ENCODE measurements around the gene ZAP70. TPM values are rescaled to one million over a fixed set of nuclear protein-coding genes. Genes with fewer than 3 reads are reported as not detected.

The ZAP70 gene
- total RNA-seq, result 1 to 10 TPM; 3.5 to 7.5 (median 5.4) TPM
- long read RNA-seq, donor 1, partial matches to known transcripts, result 1 of 6 reads
- long read RNA-seq, donor 1, other reads (novel, unspliced or antisense), result 4 of 6 reads
- long read RNA-seq, donor 2, partial matches to known transcripts, result 1 of 3 reads
- long read RNA-seq, donor 2, other reads (novel, unspliced or antisense), result 1 of 3 reads

GRCh38 chr2:97713296-97714083 is at the start of gene ZAP70:
Gene ZAP70, plus strand, starts transcription at chr2:97713576. Its CDS starts 10,461 bp downstream, at chr2:97724037.
- ATAC-seq, result peak; percentile 63
- no peak within 1 kb of the TSS for H3K4me3 ChIP-seq
- no peaks in the 10 kb centered on the region for H3K36me3 ChIP-seq (ENCODE audit: low read depth)
- peak; percentile 24 to 66 (median 36) for DNase-seq
- intact Hi-C loops (cut with DNase I, micrococcal nuclease), result no loop called here
- H3K4me1 ChIP-seq (ENCODE audit: low read depth), result no peaks in the 10 kb centered on the region
- TF ChIP-seq, protein P1, sequence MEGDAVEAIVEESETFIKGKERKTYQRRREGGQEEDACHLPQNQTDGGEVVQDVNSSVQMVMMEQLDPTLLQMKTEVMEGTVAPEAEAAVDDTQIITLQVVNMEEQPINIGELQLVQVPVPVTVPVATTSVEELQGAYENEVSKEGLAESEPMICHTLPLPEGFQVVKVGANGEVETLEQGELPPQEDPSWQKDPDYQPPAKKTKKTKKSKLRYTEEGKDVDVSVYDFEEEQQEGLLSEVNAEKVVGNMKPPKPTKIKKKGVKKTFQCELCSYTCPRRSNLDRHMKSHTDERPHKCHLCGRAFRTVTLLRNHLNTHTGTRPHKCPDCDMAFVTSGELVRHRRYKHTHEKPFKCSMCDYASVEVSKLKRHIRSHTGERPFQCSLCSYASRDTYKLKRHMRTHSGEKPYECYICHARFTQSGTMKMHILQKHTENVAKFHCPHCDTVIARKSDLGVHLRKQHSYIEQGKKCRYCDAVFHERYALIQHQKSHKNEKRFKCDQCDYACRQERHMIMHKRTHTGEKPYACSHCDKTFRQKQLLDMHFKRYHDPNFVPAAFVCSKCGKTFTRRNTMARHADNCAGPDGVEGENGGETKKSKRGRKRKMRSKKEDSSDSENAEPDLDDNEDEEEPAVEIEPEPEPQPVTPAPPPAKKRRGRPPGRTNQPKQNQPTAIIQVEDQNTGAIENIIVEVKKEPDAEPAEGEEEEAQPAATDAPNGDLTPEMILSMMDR (IDR thresholded peaks at IDR 0.05), result no peak
- H3K9me3 ChIP-seq, result no peaks in the 10 kb centered on the region

DNA sequence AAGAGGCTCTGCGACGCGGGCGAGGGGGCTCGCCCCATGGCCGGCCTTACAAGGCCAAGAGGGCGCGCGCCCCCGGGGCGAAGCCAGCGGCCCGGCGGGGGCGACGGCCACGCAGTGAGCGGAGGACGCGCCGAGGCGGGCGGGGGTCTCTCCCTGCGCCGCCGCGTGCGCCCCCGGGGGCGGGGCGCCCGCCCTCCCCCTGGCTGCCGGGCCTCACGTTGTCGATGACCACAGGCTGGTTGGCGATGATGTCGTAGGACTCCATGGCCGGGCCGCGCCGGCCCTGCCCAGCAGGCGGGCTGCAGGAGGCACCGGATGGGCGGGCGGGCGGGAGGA is 49.8 kb upstream of the ZAP70 start:
- TF ChIP-seq, protein P1 (IDR thresholded peaks at IDR 0.05), result no peak
- Histone ChIP-seq H3K4me3 (peak overlapping the region; percentile 61), H3K9me3 (no peaks in the 10 kb centered on the region), H3K36me3 (ENCODE audit: low read depth) (no peaks in the 10 kb centered on the region), H3K4me1 (ENCODE audit: low read depth) (peaks cover 14% of the 10 kb centered on the region)
- intact Hi-C loops (cut with DNase I, micrococcal nuclease), result no loop called here
- ATAC-seq, result no peak
- DNase-seq, result no peak

GRCh38 chr2:97663962-97664635 is 49.3 kb upstream of the ZAP70 start, which contains the start of gene ACTR1B:
Gene ACTR1B, minus strand, starts transcription at chr2:97664044. Its CDS starts 154 bp downstream, at chr2:97663890.
- Histone ChIP-seq H3K4me1 (ENCODE audit: low read depth) (peaks cover 14% of the 10 kb centered on the region), H3K36me3 (ENCODE audit: low read depth) (no peaks in the 10 kb centered on the region), H3K9me3 (no peaks in the 10 kb centered on the region), H3K4me3 (peak within 1 kb of the TSS; percentile 61)
- intact Hi-C loops (cut with DNase I, micrococcal nuclease), result no loop called here
- TF ChIP-seq, protein P1 (IDR thresholded peaks at IDR 0.05), result peak; percentile 50
- ATAC-seq (peak; percentile 93), DNase-seq (peak; percentile 98 to 99 (median 98))

- ATAC-seq, result no peak
- Histone ChIP-seq H3K9me3 (no peaks in the 10 kb centered on the region), H3K36me3 (ENCODE audit: low read depth) (no peaks in the 10 kb centered on the region), H3K4me1 (ENCODE audit: low read depth) (peaks cover 14% of the 10 kb centered on the region), H3K4me3 (peak overlapping the region; percentile 61)
- intact Hi-C loops (cut with DNase I, micrococcal nuclease), result no loop called here
- TF ChIP-seq, protein P1 (IDR thresholded peaks at IDR 0.05), result no peak
- DNase-seq, result peak in 2 of 3 donors; percentile 51 to 55
These were observed 48.8 kb upstream of the ZAP70 start for GRCh38 chr2:97664636-97664970.

DNA sequence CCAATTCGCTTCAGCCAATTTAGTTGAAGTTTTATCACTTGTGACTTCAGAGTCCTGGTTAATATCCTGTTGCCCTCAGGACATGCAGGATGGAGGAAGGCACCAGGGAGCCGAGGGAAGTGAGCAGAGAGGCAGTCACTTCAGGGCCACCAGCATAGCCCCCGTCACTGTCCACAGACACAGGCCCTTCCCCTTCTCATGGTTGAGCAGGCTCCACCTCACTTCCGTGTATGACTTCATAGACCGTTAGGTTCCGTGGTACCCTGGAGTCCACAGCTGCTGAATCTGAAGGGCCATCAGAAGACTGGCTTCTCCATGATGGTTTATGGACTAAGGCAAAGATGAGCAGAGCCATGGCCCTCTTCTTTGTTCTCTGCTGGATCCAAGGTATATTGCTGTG is 43.9 kb upstream of the ZAP70 start, which contains the start of gene C2orf92:
TSS of gene C2orf92 (plus strand) at position 266 of the 400 bp plus-strand sequence. CDS start at position 342, 76 bp downstream.
- TF ChIP-seq, protein P1 (IDR thresholded peaks at IDR 0.05), result no peak
- no peaks in the 10 kb centered on the region for H3K36me3 ChIP-seq (ENCODE audit: low read depth)
- H3K9me3 ChIP-seq, result no peaks in the 10 kb centered on the region
- ATAC-seq, result no peak
- intact Hi-C loops (cut with DNase I, micrococcal nuclease), result no loop called here
- no peak for DNase-seq
- no peak within 1 kb of the TSS for H3K4me3 ChIP-seq
- H3K4me1 ChIP-seq (ENCODE audit: low read depth), result no peaks in the 10 kb centered on the region
